Measurements from ENCODE around the gene MYO9B.

MYO9B gene

DNA sequence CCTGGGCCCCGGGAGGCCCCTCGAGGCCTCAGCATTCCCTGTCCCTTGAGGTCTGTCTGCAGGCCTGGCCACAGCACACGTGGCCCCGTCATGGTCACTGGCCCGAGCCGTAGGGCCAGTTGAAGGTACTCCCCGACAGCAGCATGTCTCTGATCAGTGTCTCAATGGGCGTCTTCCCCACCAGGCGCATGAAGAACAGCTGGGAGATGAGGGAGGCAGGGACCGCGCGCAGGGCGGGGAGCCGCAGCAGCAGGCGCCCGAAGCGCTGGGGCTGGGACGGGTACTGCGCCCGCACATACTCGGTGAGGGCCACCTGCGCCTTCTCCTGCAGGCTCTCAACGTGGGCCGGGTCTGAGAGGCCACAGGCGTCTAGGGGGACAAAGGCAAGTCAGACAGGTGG, 156.7 kb downstream of the MYO9B start:
- H3K4me3 ChIP-seq (ENCODE audit: low read depth, low read length): no peak overlapping the region
- TF ChIP-seq, protein P1, sequence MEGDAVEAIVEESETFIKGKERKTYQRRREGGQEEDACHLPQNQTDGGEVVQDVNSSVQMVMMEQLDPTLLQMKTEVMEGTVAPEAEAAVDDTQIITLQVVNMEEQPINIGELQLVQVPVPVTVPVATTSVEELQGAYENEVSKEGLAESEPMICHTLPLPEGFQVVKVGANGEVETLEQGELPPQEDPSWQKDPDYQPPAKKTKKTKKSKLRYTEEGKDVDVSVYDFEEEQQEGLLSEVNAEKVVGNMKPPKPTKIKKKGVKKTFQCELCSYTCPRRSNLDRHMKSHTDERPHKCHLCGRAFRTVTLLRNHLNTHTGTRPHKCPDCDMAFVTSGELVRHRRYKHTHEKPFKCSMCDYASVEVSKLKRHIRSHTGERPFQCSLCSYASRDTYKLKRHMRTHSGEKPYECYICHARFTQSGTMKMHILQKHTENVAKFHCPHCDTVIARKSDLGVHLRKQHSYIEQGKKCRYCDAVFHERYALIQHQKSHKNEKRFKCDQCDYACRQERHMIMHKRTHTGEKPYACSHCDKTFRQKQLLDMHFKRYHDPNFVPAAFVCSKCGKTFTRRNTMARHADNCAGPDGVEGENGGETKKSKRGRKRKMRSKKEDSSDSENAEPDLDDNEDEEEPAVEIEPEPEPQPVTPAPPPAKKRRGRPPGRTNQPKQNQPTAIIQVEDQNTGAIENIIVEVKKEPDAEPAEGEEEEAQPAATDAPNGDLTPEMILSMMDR (IDR thresholded peaks at IDR 0.05; ENCODE audit: borderline replicate concordance, insufficient read depth, low read depth, low read length): no peak

DNA sequence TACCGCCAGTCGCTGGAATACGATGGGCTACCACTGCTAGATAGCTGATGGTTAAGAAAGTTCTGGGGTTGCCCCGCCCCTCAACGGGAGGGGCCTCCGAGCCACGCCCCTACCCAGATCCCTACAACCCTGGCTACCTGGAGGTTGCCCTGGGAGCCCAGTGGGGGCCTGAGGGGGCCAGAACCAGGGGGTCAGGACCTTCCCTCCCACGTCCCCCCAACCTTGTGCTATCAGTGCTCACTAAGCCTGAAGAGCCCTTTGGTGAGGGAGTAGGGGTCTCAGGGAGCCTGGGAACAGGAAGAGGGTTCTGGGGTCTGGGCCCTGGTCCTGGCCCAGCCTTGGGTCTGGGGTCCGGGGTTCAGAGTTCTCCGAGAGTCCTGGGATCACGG, 159.3 kb downstream of the MYO9B start:
- TF ChIP-seq, protein P1 (IDR thresholded peaks at IDR 0.05; ENCODE audit: borderline replicate concordance, insufficient read depth, low read depth, low read length): no peak
- peak overlapping the region; percentile 71 for H3K4me3 ChIP-seq (ENCODE audit: low read depth, low read length)

DNA sequence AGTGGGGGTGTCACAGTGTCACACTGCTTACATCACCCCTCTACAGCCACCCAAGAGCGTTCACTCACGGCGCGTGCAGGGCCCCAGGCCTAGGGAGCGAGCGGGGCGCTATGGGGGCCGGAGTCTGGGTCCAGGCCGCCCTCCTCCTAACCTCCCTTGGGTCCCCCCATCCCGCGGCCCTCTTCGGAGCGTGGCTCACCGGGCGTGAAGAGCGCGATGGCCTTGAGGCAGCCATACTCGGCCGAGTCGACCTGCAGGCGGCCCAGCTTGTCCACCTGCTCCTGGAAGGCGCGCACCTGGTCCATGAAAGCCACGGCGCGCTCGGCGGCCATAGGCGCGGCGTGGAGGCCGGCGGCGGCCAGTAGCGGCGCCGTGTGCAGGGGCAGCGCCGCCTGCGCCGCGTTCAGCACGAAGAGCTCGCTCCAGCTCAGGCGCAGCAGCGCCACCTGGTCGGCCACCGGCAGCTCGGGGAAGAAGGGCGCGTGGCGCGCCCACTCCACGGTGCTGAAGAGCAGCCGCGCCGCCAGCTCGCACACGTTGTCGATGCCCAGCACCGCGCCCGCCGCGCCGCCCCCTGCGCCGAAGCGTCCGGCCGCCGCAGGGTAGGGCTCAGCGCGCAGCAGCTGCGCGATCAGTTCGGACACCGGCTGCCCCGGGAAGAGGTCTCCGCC, 159.9 kb downstream of the MYO9B start:
- peak overlapping the region; percentile 71 for H3K4me3 ChIP-seq (ENCODE audit: low read depth, low read length)
- TF ChIP-seq, protein P1 (IDR thresholded peaks at IDR 0.05; ENCODE audit: borderline replicate concordance, insufficient read depth, low read depth, low read length): peak; percentile 75

- peak overlapping the region; percentile 71 for H3K4me3 ChIP-seq (ENCODE audit: low read depth, low read length)
- TF ChIP-seq, protein P1 (IDR thresholded peaks at IDR 0.05; ENCODE audit: borderline replicate concordance, insufficient read depth, low read depth, low read length): no peak
Measured at GRCh38 chr19:17235971-17236777, 160.6 kb downstream of the MYO9B start.

- TF ChIP-seq, protein P1 (IDR thresholded peaks at IDR 0.05; ENCODE audit: borderline replicate concordance, insufficient read depth, low read depth, low read length): no peak
- H3K4me3 ChIP-seq (ENCODE audit: low read depth, low read length): no peak overlapping the region
Measured at GRCh38 chr19:17236811-17237543, 161.4 kb downstream of the MYO9B start.

- TF ChIP-seq, protein P1 (IDR thresholded peaks at IDR 0.05; ENCODE audit: borderline replicate concordance, insufficient read depth, low read depth, low read length): no peak
- H3K4me3 ChIP-seq (ENCODE audit: low read depth, low read length): no peak overlapping the region
Measured at GRCh38 chr19:17237747-17238706, 162.4 kb downstream of the MYO9B start.

Measured in GM12875 (cell line).